H9 (cell line): Measurements from ENCODE around the gene ERN1. TPM values are rescaled to one million over a fixed set of nuclear protein-coding genes. Genes with fewer than 3 reads are reported as not detected.

Source experiments
- DNase-seq: peaks from one replicate; pipeline ENCODE4 v3.0.0-alpha.2; 2017
- H2AFZ ChIP-seq: one replicate; pipeline ENCODE4 v1.6.1; 2013; ENCODE audit warnings: mild to moderate bottlenecking, low read length, control low read depth, moderate library complexity
- H2AK5ac ChIP-seq: 2 replicates; pipeline ENCODE4 v1.6.1; 2013; ENCODE audit warnings: low read length, control low read depth, mixed read lengths; ENCODE audit not compliant: insufficient read length
- H2BK120ac ChIP-seq: one replicate; pipeline ENCODE4 v1.6.1; 2013; ENCODE audit warnings: low read depth, mild to moderate bottlenecking, low read length, control low read depth, inconsistent platforms; ENCODE audit not compliant: poor library complexity, severe bottlenecking
- H2BK12ac ChIP-seq: 2 replicates; pipeline ENCODE4 v1.6.1; 2013; ENCODE audit warnings: low read length, control low read depth, mixed read lengths, low read depth; ENCODE audit not compliant: insufficient read length
- H2BK15ac ChIP-seq: 2 replicates; pipeline ENCODE4 v1.6.1; 2013; ENCODE audit warnings: low read depth, low read length, control low read depth
- H2BK20ac ChIP-seq: one replicate; pipeline ENCODE4 v1.6.1; 2013; ENCODE audit warnings: low read depth, mild to moderate bottlenecking, low read length, control low read depth, inconsistent platforms; ENCODE audit not compliant: poor library complexity, severe bottlenecking
- H2BK5ac ChIP-seq: 2 replicates; pipeline ENCODE4 v1.6.1; 2013; ENCODE audit warnings: low read length, control low read depth, mixed read lengths; ENCODE audit not compliant: insufficient read length
- H3K14ac ChIP-seq: 2 replicates; pipeline ENCODE4 v1.6.1; 2013; ENCODE audit warnings: low read length, control low read depth; ENCODE audit not compliant: insufficient read depth
- H3K18ac ChIP-seq: 2 replicates; pipeline ENCODE4 v1.6.1; 2013; ENCODE audit warnings: low read depth, mild to moderate bottlenecking, mixed read lengths, low read length, control low read depth; ENCODE audit not compliant: insufficient read length
- H3K23ac ChIP-seq: 2 replicates; pipeline ENCODE4 v1.6.1; 2013; ENCODE audit warnings: low read length, control low read depth, mixed read lengths, low read depth; ENCODE audit not compliant: insufficient read length
- H3K23me2 ChIP-seq: 2 replicates; pipeline ENCODE4 v1.6.1; 2013; ENCODE audit warnings: low read depth, mild to moderate bottlenecking, mixed read lengths, low read length, control low read depth; ENCODE audit not compliant: insufficient read length, poor library complexity, severe bottlenecking
- H3K27ac ChIP-seq: 2 replicates; pipeline ENCODE4 v1.5.1; 2013; ENCODE audit warnings: low read length, control low read depth, mixed read lengths, low read depth; ENCODE audit not compliant: insufficient read length
- H3K27me3 ChIP-seq: 2 replicates; pipeline ENCODE4 v1.6.1; 2013; ENCODE audit warnings: low read length, control low read depth, inconsistent platforms; ENCODE audit not compliant: insufficient read depth
- H3K4ac ChIP-seq: 2 replicates; pipeline ENCODE4 v1.6.1; 2013; ENCODE audit warnings: low read depth, mild to moderate bottlenecking, control low read depth, inconsistent platforms, low read length, moderate library complexity
- H3K4me1 ChIP-seq: 2 replicates; pipeline ENCODE4 v1.6.1; 2013; ENCODE audit warnings: low read length, control low read depth, inconsistent platforms; ENCODE audit not compliant: insufficient read depth
- H3K4me2 ChIP-seq: 2 replicates; pipeline ENCODE4 v1.6.1; 2013; ENCODE audit warnings: low read length, control low read depth, mixed read lengths; ENCODE audit not compliant: insufficient read length, insufficient read depth
- H3K56ac ChIP-seq: 2 replicates; pipeline ENCODE4 v1.6.1; 2013; ENCODE audit warnings: low read depth, mild to moderate bottlenecking, mixed read lengths, low read length, control low read depth; ENCODE audit not compliant: insufficient read length
- H3K79me1 ChIP-seq: 2 replicates; pipeline ENCODE4 v1.6.1; 2013; ENCODE audit warnings: low read depth, mild to moderate bottlenecking, moderate library complexity, low read length, control low read depth, inconsistent platforms; ENCODE audit not compliant: insufficient read depth, poor library complexity, severe bottlenecking
- H3K79me2 ChIP-seq: 2 replicates; pipeline ENCODE4 v1.6.1; 2013; ENCODE audit warnings: low read length, control low read depth, inconsistent platforms; ENCODE audit not compliant: insufficient read depth
- H3K9ac ChIP-seq: 2 replicates; pipeline ENCODE4 v1.6.1; 2013; ENCODE audit warnings: low read length, control low read depth, mixed read lengths; ENCODE audit not compliant: insufficient read length; ENCODE audit errors: extremely low read depth
- H3K9me3 ChIP-seq: one replicate; pipeline ENCODE4 v1.6.1; 2013; ENCODE audit warnings: low read depth, low read length, inconsistent platforms; ENCODE audit not compliant: control insufficient read depth
- H3T11ph ChIP-seq: one replicate; pipeline ENCODE4 v1.6.1; 2013; ENCODE audit warnings: mild to moderate bottlenecking, low read length, control low read depth, inconsistent platforms
- H4K20me1 ChIP-seq: one replicate; pipeline ENCODE4 v1.6.1; 2013; ENCODE audit not compliant: control insufficient read depth, insufficient read length, insufficient read depth
- H4K5ac ChIP-seq: 2 replicates; pipeline ENCODE4 v1.6.1; 2013; ENCODE audit warnings: low read depth, mild to moderate bottlenecking, mixed read lengths, low read length, control low read depth; ENCODE audit not compliant: insufficient read length
- H4K8ac ChIP-seq: replicated peaks from 2 replicates; pipeline ENCODE4 v1.6.1; 2013; ENCODE audit warnings: low read length, control low read depth, mixed read lengths, low read depth; ENCODE audit not compliant: insufficient read length
- H4K91ac ChIP-seq: 2 replicates; pipeline ENCODE4 v1.6.1; 2013; ENCODE audit warnings: low read depth, mild to moderate bottlenecking, moderate library complexity, mixed read lengths, low read length, control low read depth; ENCODE audit not compliant: insufficient read length
- H3K27ac Mint-ChIP-seq, 3 experiments: 2 replicates in 2 of 3; 3 replicates in 1 of 3; pipeline ENCODE4 v1.8.0; 2020 to 2021; ENCODE audit warnings: mixed read lengths in 3 of 3, mild to moderate bottlenecking in 1 of 3, moderate library complexity in 1 of 3
- H3K27me3 Mint-ChIP-seq: 2 replicates; pipeline ENCODE4 v1.8.0; 2021; ENCODE audit warnings: low read depth, mild to moderate bottlenecking, moderate library complexity, mixed read lengths
- H3K36me3 Mint-ChIP-seq, 3 experiments: 2 replicates in 2 of 3; 3 replicates in 1 of 3; pipeline ENCODE4 v1.8.0; 2020 to 2021; ENCODE audit warnings: low read depth in 3 of 3, mixed read lengths in 3 of 3; ENCODE audit not compliant: insufficient read depth in 1 of 3
- H3K4me1 Mint-ChIP-seq, 2 experiments: 2 replicates each; pipeline ENCODE4 v1.8.0; 2020; ENCODE audit warnings: mixed read lengths in 2 of 2
- H3K4me3 Mint-ChIP-seq, 2 experiments: 2 replicates in 1 of 2; 3 replicates in 1 of 2; pipeline ENCODE4 v1.8.0; 2020 to 2021; ENCODE audit warnings: mild to moderate bottlenecking in 2 of 2, mixed read lengths in 2 of 2, moderate library complexity in 1 of 2
- H3K9me3 Mint-ChIP-seq, 2 experiments: 2 replicates in 1 of 2; 3 replicates in 1 of 2; pipeline ENCODE4 v1.8.0; 2020; ENCODE audit warnings: mild to moderate bottlenecking in 2 of 2, mixed read lengths in 2 of 2, moderate library complexity in 1 of 2
- WGBS: extraction: QIAGEN DNeasy Blood & Tissue Kit; methylation state at CpG from one replicate; pipeline ENCODE4 v1.1.7; 2013; ENCODE audit warnings: missing lambda C conversion rate, low lambda C conversion rate, mixed read lengths; ENCODE audit not compliant: insufficient read length; ENCODE audit errors: extremely low coverage; 5-methylcytosine and 5-hydroxymethylcytosine counted together
- total RNA-seq: library from RNA; stranded (reverse); gene quantifications from 2 replicates; pipeline ENCODE4 v1.2.1, GENCODE V29; 2021
- TF ChIP-seq, protein P1 (sequence below): fragments of 200-600 bp; sonication (generic); conservative IDR thresholded peaks from 3 replicates; pipeline ENCODE4 v1.8.0; 2021; ENCODE audit warnings: antibody characterized with exemption, mild to moderate bottlenecking

The ERN1 gene
- total RNA-seq, 1 experiment from 2014 or later: 5.0 TPM

DNA sequence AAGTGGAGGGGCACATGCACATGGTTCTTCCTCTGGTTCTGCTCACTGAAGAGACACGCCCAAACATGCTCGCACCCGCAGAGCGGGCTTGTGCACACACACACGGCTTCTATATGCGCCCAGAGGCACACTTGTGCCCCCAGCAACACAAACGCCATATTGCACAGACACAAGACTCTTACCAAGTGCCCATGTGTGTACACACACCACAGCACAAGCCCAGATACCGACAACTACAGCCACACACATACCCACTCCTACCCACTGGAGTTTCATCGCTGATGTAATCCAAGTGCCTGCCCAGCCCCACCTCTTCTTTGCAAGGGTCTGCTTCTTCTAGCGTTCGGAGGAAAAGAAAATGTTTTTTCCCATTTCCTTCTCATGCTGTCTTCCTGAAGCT lies 138.3 kb downstream of the ERN1 start:
- TF ChIP-seq, protein P1, sequence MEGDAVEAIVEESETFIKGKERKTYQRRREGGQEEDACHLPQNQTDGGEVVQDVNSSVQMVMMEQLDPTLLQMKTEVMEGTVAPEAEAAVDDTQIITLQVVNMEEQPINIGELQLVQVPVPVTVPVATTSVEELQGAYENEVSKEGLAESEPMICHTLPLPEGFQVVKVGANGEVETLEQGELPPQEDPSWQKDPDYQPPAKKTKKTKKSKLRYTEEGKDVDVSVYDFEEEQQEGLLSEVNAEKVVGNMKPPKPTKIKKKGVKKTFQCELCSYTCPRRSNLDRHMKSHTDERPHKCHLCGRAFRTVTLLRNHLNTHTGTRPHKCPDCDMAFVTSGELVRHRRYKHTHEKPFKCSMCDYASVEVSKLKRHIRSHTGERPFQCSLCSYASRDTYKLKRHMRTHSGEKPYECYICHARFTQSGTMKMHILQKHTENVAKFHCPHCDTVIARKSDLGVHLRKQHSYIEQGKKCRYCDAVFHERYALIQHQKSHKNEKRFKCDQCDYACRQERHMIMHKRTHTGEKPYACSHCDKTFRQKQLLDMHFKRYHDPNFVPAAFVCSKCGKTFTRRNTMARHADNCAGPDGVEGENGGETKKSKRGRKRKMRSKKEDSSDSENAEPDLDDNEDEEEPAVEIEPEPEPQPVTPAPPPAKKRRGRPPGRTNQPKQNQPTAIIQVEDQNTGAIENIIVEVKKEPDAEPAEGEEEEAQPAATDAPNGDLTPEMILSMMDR: no peak
- H3K27me3 Mint-ChIP-seq: peaks cover 47% of the 10 kb centered on the region
- peaks cover 8 to 26% of the 10 kb centered on the region in 2 experiments for H3K4me1 Mint-ChIP-seq
- Histone ChIP-seq H2BK120ac (no peak overlapping the region), H4K20me1 (no peaks in the 10 kb centered on the region), H3K27me3 (no peaks in the 10 kb centered on the region), H3K9me3 (no peaks in the 10 kb centered on the region), H3T11ph (no peak overlapping the region), H2AK5ac (no peak overlapping the region), H3K23ac (no peak overlapping the region), H3K79me1 (no peaks in the 10 kb centered on the region), H2BK12ac (no peak overlapping the region), H4K8ac (no peak overlapping the region), H2BK15ac (no peak overlapping the region), H3K56ac (no peak overlapping the region), H2BK5ac (no peak overlapping the region), H3K27ac (no peak overlapping the region), H3K23me2 (no peaks in the 10 kb centered on the region), H3K4me1 (no peaks in the 10 kb centered on the region; the same call in 1 of the 2 replicates), H3K9ac (no peak overlapping the region), H3K18ac (no peak overlapping the region), H2BK20ac (no peak overlapping the region), H3K79me2 (no peaks in the 10 kb centered on the region), H4K5ac (no peak overlapping the region), H3K14ac (no peak overlapping the region), H3K4me2 (no peak overlapping the region), H2AFZ (no peak overlapping the region), H3K4ac (no peak overlapping the region), H4K91ac (no peak overlapping the region)
- WGBS: no CpG with 5 or more reads among the region's 11 CpGs
- DNase-seq: no peak
- no peaks in the 10 kb centered on the region for H3K36me3 Mint-ChIP-seq
- H3K9me3 Mint-ChIP-seq: no peaks in the 10 kb centered on the region; a peak in 2 of 5 replicates
- no peak overlapping the region for H3K27ac Mint-ChIP-seq
- no peak overlapping the region for H3K4me3 Mint-ChIP-seq
